ENCODE results near the gene PHLDA2.

The PHLDA2 gene

GRCh38 chr11:2915473-2915872, 13.7 kb downstream of the PHLDA2 start:
- no peak for TF ChIP-seq CTCF (IDR thresholded peaks at IDR 0.05; ENCODE audit: borderline replicate concordance, control extremely low read depth, extremely low read depth, insufficient read depth, missing control alignments)
- DNase-seq (ENCODE audit: low spot score), result no peak
- in situ Hi-C loops (cut with MboI; ENCODE audit: low sequenced_read_pairs, unreplicated experiment), result no loop called here

- peak; percentile 42 for DNase-seq (ENCODE audit: low spot score)
- in situ Hi-C loops (cut with MboI; ENCODE audit: low sequenced_read_pairs, unreplicated experiment), result no loop called here
- TF ChIP-seq CTCF (IDR thresholded peaks at IDR 0.05; ENCODE audit: borderline replicate concordance, control extremely low read depth, extremely low read depth, insufficient read depth, missing control alignments), result no peak
Observed at GRCh38 chr11:2914455-2915195, 14.6 kb downstream of the PHLDA2 start.

- peak; percentile 42 for DNase-seq (ENCODE audit: low spot score)
- TF ChIP-seq CTCF (IDR thresholded peaks at IDR 0.05; ENCODE audit: borderline replicate concordance, control extremely low read depth, extremely low read depth, insufficient read depth, missing control alignments), result no peak
- in situ Hi-C loops (cut with MboI; ENCODE audit: low sequenced_read_pairs, unreplicated experiment), result no loop called here
Observed at GRCh38 chr11:2913776-2914175, 15.4 kb downstream of the PHLDA2 start.

GRCh38 chr11:2913019-2913431, 16.2 kb downstream of the PHLDA2 start:
- DNase-seq (ENCODE audit: low spot score), result no peak
- in situ Hi-C loops (cut with MboI; ENCODE audit: low sequenced_read_pairs, unreplicated experiment), result no loop called here
- no peak for TF ChIP-seq CTCF (IDR thresholded peaks at IDR 0.05; ENCODE audit: borderline replicate concordance, control extremely low read depth, extremely low read depth, insufficient read depth, missing control alignments)

- no peak for TF ChIP-seq CTCF (IDR thresholded peaks at IDR 0.05; ENCODE audit: borderline replicate concordance, control extremely low read depth, extremely low read depth, insufficient read depth, missing control alignments)
- in situ Hi-C loops (cut with MboI; ENCODE audit: low sequenced_read_pairs, unreplicated experiment), result no loop called here
- peak; percentile 39 for DNase-seq (ENCODE audit: low spot score)
Observed at GRCh38 chr11:2912498-2912897, 16.7 kb downstream of the PHLDA2 start.

GRCh38 chr11:2911785-2912391, 17.3 kb downstream of the PHLDA2 start:
- in situ Hi-C loops (cut with MboI; ENCODE audit: low sequenced_read_pairs, unreplicated experiment), result no loop called here
- DNase-seq (ENCODE audit: low spot score), result no peak
- TF ChIP-seq CTCF (IDR thresholded peaks at IDR 0.05; ENCODE audit: borderline replicate concordance, control extremely low read depth, extremely low read depth, insufficient read depth, missing control alignments), result no peak

Data from GM13976 (cell line).